ENCODE data around the gene AKAP14.
"Not testable (repeated sequence)": the region's sequence is repeated elsewhere in the genome, so short reads cannot be mapped to it uniquely, and the experiment has no call there.

AKAP14 gene

DNA sequence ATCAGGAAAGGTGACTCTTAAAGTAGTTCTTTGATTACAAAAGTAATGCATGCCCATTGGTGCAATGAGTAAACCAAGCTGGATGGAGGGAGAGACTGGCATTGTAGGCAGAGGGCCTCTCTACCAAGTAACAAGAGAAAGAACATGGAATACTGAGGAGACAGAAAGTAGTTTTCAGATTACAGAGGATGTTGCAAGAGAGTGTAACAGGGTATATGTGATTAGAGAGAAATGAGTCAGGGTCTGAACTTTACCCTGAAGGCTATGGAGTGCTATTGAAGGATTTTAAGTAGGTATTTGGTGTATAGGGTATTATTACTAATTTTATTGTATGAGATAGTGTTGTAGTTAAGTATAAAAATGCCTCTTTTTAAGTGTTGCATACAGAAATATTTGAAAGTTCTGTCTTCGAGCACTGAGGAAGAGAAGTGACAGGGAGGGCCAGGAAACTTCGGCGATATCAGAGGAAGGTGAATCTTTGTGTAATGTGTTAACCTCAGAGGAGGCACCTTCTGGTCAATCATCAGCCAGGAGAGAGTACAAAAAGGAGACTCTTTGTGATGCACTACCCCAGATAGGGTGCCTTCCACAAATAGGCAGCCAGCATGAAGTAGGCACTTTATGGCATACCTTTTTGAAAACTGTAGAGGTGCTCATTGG, 39.7 kb downstream of the AKAP14 start:
- no peak for DNase-seq

DNA sequence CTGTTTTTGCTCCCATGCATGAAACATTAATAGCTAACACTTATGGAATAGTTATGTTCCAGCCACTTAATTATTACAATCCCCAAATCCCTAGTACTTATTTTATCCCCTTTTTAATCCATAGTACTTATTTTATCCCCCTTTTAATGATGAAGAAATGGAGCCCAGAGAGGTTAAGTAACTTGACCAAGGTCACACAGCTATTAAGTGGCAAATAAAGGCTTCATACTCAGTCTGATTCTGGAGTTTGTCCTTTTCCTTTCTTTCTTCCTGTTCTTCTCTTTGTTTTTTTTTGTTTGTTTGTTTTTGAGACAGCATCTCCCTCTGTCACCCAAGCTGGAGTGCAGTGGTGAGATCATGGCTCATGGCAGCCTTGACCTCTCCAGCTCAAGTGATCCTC, 45.6 kb downstream of the AKAP14 start:
- no peak for DNase-seq

DNA sequence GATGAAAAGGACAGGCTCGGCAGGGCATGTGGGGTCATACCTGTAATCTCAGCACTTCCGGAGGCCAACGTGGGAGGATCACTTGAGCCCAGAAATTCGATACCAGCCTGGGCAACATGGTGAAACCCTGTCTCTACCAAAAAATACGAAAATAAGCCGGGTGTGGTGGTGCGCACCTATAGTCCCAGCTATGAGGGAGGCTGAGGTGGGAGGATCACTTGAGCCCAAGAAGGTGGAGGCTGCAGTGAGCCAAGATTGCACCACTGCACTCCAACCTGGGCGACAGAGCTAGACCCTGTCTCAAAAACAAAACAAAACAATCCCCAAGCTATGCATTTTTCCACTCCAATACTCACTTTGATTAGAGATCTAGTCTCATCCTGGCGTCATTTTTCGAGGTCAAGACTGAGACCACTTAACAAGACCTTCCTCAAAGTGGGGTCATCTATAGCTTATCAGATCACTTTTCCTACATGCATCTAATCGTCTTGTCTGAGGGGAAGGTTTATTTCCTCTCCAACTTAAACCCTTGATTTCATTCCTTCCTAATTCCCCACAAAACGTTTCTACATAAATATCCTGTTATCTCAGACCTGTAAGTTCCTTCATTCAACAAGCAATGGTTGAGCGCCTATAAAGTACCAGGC, 46.6 kb downstream of the AKAP14 start:
- DNase-seq: no peak

DNA sequence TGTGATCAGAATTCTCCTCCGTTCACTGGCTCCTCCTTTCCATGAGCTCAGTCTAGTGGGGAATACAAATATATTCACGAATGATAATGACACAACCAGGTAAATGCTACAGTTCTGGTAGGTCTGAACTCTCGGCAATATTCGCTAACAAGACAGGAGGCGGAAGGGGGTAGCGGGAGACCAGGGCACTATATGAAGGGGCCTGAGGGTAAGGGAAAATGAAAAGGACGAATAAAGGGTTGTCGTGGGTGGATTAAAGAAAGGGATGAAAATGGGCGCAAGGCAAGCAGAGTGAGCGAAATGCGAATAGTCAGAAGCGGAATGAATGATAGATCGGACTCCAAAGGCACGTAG, 47.1 kb downstream of the AKAP14 start:
- DNase-seq: no peak

DNA sequence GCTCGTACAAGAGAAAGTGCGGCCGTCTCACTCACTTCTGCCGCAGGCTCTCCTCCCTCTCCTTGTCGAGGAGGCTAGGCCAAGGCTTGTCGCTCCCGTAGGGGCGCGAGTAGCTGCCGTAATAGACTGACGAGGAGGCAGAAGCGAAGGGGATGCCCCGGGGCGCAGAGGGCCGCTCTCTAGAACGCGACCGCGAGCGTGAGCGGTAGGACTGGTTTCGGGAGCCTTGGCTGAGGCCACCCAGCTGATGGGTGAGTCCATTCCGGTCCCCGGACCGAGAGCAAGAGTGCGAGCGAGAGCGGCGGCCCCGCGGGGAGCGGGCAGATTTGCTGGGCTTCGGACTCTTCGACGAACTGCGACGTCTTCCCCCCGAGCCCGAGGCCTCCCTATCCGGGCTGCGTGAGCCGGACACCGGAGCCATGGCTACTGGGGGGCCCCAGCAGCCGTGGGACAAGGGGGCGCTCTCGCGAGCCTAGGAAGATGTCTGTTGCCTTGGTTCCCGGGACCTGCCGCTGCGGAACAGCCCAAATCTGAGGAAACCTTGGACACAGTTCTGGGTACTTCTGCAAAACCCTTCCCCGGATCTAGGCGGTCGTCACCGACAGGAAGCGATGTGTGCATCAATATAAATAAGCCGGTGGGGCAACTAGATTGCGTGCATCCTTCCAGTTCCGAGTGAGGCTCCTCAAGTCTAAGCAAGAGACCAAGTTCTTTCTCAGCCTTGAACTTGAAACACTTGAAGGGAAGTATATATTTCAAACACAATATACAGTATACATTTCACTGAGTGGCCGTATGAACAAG, 47.7 kb downstream of the AKAP14 start, which contains the start of gene NKAP:
TSS of gene NKAP (minus strand) at position 567 of the 804 bp plus-strand sequence. CDS start at position 421, 146 bp downstream.
- peak; percentile 53 for DNase-seq

DNA sequence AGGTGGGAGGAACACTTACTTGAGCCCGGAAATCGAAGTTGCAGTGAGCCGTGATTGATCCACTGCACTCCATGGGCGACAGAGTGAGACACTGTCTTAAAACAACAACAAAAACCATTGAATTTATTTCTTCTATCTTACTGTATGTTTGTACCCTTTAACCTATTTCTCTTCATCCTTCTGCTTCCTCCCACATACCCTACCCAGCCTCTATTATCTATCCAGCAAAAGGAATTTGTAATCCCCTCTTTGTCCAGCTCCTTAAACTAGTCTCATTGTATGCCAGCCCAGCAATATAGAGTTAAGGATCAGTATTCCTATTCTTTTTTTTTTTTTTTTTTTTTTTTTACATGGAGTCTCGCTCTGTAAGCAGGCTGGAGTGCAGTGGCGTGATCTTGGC, 49.8 kb downstream of the AKAP14 start:
- DNase-seq: no peak

DNA sequence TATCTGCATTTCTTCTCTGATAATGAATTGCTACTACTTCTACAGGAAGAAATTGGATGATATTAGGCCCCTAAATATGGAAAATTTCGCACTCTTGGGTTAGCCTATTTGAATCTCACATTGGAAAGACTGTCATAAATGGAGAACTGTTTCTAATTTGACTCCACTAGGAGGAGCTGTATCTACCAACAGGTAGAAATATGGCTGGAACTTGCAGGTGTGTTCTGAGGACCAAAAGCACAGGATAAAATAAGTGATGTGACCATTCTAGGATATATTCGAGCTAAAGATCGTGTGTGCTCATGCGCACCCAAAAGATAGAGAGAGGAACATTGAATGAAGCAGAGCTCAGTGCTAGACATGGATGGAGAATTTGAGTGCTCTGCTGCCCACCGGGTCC, 52.7 kb downstream of the AKAP14 start:
- no peak for DNase-seq

DNA sequence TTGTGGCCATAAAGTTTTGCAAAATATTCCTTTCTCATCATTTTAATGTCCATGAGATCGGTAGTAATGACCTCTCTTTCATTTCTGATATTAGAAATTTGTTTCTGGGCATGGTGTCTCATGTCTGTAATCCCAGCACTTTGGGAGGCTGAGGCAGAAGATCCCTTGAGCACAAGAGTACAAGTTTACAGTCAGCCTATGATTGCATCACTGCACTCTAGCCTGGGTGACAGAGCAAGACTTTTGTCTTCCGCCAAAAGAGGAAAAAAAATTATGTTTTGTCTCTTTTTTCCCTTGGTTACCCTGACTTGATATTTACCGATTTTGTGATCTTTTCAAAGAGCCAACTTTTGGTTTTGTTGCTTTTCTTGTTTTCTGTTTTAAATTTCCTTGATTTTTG, 58.7 kb downstream of the AKAP14 start:
- DNase-seq: no peak

DNA sequence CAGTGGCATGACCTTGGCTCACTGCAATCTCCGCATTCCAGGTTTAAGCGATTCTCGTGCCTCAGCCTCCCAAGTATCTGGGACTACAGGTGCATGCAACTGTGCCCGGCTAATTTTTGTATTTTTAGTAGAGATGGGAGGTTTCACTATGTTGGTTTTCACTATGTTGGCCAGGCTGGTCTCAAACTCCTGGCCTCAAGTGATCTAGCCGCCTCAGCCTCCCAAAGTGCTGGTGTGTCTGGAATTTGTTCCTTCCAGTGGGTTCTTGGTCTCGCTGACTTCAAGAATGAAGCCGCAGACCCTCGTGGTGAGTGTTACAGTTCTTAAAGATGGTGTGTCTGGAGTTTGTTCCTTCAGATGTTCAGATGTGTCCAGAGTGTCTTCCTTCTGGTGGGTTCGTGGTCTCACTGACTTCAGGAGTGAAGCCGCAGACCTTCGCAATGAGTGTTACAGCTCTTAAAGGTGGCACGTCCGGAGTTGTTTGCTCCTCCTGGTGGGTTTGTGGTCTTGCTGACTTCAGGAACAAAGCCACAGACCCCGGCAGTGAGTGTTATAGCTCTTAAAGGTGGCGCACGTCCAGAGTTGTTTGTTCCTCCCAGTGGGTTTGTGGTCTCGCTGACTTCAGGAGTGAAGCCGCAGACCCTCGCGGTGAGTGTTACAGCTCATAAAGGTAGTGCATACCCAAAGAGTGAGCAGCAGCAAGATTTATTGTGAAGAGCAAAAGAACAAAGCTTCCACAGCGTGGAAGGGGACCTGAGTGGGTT, 60.3 kb downstream of the AKAP14 start:
- not testable (repeated sequence) for DNase-seq

DNA sequence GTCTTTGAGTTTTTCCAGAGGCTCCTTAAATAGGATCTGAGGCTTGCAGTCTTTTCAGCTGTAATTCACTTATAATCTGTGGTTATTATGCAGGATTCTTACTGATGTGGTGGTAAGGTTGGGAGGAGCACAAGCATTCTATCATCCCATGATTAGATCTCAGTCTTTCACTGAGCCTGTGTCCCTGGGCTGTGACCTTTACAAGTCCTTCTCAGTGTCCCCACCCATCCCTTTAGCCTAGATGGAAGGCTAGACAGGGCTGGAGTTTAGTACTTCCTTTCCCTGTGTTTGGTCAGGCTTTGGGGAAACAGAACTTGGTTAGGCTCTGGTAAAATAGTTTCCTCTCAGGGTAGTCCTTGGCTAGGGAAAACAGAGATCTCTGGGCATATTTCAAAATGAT, 64.9 kb downstream of the AKAP14 start:
- DNase-seq: no peak

DNA sequence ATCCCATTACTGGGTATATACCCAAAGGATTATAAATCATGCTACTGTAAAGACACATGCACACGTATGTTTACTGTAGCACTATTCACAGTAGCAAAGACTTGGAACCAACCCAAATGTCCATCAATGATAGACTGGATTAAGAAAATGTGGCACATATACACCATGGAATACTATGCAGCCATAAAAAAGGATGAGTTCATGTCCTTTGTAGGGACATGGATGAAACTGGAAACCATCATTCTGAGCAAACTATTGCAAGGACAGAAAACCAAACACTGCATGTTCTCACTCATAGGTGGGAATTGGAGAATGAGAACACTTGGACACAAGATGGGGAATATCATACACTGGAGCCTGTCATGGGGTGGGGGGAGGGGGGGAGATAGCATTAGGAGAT, 71.1 kb downstream of the AKAP14 start:
- not testable (repeated sequence) for DNase-seq
